ENCODE results near the gene GOT1.

Gene GOT1

GRCh38 chr10:99358101-99358500 is 72.3 kb downstream of the GOT1 start:
- DNase-seq (ENCODE audit: low spot score), result no peak

GRCh38 chr10:99357691-99358090 is 72.7 kb downstream of the GOT1 start:
- no peak for DNase-seq (ENCODE audit: low spot score)

GRCh38 chr10:99353182-99353581 is 77.2 kb downstream of the GOT1 start:
- DNase-seq (ENCODE audit: low spot score), result no peak

- DNase-seq (ENCODE audit: low spot score), result no peak
Observed at GRCh38 chr10:99347672-99348071, 82.8 kb downstream of the GOT1 start.
